Esophagus muscularis mucosa (tissue), 4 donors: ENCODE data around the gene ATF6.

ENCODE experiments used
- EP300 ChIP-seq: sonication (generic); formaldehyde crosslinking; IDR thresholded peaks from one replicate; pipeline ENCODE4 v1.6.1; 2017; ENCODE audit warnings: antibody characterized with exemption
- POLR2AphosphoS5 ChIP-seq, 2 donors: sonication (generic); formaldehyde crosslinking; IDR thresholded peaks; one replicate each; pipeline ENCODE4 v1.6.1; 2017; ENCODE audit warnings: antibody characterized with exemption in 2 of 2
- TF ChIP-seq, protein P1 (sequence below), 3 experiments: fragments of 200-600 bp in 2 of 3; fragments of 450-650 bp in 1 of 3; sonication (generic) in 2 of 3; IDR thresholded peaks; one replicate each; pipeline ENCODE4 v1.5.1; 2017 to 2019; ENCODE audit warnings: antibody characterized with exemption in 3 of 3, mild to moderate bottlenecking in 2 of 3, moderate library complexity in 1 of 3

DNA sequence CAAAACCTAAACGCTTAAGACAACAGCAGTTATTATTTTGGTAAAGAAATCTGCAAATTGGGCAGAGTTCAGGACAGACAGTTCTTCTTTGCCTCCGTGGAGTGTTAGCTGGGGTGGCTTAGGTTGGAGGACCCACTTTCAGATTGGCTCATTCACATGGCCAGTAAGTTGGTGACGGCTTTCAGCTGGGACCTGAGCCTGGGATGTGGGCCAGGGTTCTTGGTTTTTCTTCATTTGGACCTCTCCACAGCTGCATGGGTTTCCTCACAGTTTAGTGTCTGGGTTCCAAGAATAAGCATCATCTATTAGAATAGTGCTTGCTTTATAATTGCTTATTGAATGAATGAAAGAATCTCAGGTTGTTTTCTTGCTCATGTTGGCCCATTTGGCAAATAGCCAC, 72.2 kb downstream of the ATF6 start:
- TF ChIP-seq, protein P1, sequence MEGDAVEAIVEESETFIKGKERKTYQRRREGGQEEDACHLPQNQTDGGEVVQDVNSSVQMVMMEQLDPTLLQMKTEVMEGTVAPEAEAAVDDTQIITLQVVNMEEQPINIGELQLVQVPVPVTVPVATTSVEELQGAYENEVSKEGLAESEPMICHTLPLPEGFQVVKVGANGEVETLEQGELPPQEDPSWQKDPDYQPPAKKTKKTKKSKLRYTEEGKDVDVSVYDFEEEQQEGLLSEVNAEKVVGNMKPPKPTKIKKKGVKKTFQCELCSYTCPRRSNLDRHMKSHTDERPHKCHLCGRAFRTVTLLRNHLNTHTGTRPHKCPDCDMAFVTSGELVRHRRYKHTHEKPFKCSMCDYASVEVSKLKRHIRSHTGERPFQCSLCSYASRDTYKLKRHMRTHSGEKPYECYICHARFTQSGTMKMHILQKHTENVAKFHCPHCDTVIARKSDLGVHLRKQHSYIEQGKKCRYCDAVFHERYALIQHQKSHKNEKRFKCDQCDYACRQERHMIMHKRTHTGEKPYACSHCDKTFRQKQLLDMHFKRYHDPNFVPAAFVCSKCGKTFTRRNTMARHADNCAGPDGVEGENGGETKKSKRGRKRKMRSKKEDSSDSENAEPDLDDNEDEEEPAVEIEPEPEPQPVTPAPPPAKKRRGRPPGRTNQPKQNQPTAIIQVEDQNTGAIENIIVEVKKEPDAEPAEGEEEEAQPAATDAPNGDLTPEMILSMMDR (IDR thresholded peaks at IDR 0.05): no peak
- TF ChIP-seq POLR2AphosphoS5 (IDR thresholded peaks at IDR 0.05) (no peak), EP300 (no peak)
